Embryonic facial prominence (tissue), 1 donor: ENCODE data around the gene GRIK3.

Experiments used
- DNase-seq: peaks from one replicate; pipeline ENCODE4 v3.0.0-alpha.2; 2016; ENCODE audit errors: extremely low spot score

GRIK3 gene

GRCh38 chr1:36981126-36981525 lies 53.2 kb downstream of the GRIK3 start:
- DNase-seq: no peak

GRCh38 chr1:36977731-36978406 lies 56.4 kb downstream of the GRIK3 start:
- DNase-seq: no peak

- no peak for DNase-seq
Measured at GRCh38 chr1:36975642-36976041, 58.7 kb downstream of the GRIK3 start.

DNA sequence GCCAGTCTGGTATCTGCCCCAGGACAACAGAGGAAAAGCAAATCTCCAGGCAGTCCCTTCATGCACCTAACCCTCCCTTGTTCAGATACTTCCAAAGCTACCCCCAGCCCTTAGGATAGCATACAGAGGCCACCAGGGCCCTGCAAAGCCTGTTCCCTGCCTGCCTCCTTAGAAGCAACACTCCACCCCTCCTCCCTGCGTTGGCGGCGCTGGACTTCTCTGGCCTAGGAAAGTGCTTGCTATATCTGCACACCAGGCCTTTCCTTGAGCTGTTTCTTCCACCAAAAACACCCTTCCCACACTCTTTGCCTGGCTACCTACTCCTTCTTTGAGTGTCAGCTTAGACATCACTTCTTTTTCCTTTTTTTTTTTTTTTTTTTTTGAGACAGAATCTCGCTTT lies 61.3 kb downstream of the GRIK3 start:
- no peak for DNase-seq

- no peak for DNase-seq
Measured at GRCh38 chr1:36971852-36972618, 62.3 kb downstream of the GRIK3 start.

- DNase-seq: no peak
Measured at GRCh38 chr1:36968730-36969129, 65.6 kb downstream of the GRIK3 start.

DNA sequence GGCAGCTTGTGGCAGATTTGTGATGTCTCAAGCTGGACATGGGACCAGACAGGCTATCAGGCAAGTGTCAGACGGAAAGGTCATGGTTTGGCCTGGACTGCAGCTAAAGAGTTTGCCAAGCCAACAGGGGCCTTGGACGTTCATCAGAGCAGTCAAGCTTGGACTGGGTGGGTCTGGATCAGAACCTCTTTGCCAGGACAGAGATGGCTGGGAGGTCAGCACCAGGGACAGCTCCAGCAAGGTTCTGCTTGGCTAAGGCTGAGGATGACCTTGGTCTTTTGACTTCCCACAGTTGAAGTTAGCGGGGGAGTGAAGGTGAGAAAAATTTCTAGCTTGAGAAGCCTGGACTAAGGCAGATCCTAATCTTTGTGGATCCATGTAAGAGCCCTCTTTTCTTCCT lies 68.1 kb downstream of the GRIK3 start:
- no peak for DNase-seq

- DNase-seq: no peak
Measured at GRCh38 chr1:36965275-36966159, 68.8 kb downstream of the GRIK3 start.

- DNase-seq: no peak
Measured at GRCh38 chr1:36964830-36965229, 69.5 kb downstream of the GRIK3 start.

DNA sequence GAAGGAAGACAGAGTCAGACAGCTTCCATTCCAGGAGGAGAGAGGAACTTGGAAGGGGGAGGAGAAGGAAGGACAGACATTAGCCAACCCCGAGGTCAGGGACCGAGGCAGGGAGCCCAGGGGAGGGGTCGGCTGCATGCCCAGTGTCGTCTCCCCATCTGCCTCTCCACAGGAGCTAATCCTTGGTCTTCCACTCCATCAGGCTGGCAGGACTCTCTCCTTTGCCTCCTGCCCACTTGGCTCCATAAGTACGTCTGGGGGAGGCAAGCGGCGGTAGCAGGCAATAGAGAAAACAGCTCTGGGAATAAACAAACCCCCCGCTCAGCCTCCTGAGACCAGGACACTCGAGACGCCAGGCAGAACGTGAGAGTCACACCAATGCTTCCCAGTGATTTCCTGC lies 71.3 kb downstream of the GRIK3 start:
- DNase-seq: no peak

GRCh38 chr1:36961062-36961615 lies 73.2 kb downstream of the GRIK3 start:
- no peak for DNase-seq

GRCh38 chr1:36956570-36956969 lies 77.7 kb downstream of the GRIK3 start:
- no peak for DNase-seq

DNA sequence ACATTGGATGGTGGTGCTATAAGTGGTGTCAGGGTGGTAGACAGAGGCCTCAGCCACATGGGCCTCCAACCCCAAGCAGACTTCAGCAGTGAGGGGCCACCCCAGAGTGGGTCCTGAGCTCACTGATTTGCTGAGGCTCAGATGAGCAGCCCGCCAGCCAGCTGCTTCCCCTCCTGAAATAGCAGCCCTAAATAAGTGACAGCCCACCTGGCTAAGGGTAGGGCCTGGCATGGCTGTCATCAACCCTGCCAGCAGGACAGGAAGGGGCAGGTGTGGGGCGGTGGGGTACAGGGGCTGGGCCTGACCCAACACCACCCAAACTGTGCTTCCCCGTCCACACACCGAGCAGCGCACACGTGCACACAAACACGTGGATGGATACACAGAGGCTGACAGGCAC lies 79.3 kb downstream of the GRIK3 start:
- no peak for DNase-seq

DNA sequence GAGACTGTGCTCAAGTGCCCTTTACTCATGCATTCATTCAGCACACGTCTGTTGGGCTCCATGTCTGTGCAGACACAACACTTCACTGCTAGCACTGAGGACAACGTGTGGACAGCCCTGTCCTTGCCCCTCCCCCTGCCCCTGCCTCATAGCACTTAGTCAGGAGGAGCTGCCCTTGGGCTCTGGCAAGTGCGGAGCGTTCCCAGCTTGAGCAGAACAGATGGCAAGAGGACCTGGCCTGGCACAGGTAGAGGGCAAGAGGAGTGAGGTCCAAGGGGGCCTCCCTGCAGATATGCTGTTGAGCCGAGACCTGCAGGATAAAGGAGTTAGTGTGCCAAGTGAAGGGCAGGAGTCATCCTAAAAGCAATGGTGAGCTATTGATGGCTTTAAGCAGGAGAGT lies 81.3 kb downstream of the GRIK3 start:
- no peak for DNase-seq

DNA sequence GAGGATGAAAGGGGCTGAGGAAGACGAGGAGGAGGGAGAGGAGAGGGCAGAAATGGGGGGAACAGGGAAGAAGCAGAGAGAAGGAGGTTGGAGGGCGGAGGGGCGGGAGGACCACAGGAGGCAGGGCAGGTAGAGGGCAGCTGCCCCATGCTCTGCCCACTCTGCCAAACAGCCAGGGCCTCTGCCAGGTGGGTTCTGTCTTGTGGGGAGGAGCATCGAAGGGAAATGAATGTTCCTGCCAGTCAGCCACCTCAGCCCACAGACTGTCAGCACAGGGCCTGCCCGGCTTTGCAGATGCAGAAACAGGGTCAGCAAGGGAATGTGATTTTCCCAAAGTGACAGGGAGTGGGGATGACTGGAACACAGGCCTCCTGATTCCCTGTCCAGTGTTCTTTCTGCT lies 82.6 kb downstream of the GRIK3 start:
- no peak for DNase-seq

GRCh38 chr1:36951292-36951750 lies 83.0 kb downstream of the GRIK3 start:
- DNase-seq: no peak

DNA sequence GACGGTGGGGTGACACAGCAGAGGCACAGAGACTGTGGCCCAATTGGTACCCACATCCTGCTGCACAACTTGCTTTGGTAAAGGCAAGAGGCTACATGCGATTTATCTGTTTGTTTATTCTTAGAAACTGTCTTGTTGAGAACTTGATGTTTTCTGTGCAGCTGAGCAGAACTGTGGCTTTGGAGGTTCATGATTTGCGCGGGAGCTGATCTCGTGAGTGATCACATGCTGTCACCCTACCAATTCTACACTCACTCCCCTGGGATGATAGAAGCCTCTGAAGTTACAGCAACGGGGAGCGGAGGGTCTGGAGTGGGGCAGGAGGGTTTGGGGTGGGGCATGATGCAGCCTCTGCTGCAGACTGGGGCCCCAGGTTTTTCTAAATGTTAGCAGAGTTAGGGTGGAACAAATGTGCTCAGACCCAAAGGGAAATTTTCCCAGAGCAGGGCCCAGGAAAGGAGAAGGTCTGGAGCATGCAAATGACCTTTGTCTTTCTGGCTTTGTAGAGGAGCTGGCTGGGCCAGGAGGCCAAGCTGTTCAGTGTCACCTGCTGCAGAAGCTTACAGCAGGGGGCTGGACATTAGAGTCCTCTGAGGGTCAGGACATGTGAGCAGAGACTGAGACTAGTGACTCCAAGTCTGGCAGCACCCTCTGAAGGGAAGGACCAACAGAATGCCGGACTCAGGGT lies 83.6 kb downstream of the GRIK3 start:
- DNase-seq: no peak

- no peak for DNase-seq
Measured at GRCh38 chr1:36948606-36949005, 85.7 kb downstream of the GRIK3 start.

DNA sequence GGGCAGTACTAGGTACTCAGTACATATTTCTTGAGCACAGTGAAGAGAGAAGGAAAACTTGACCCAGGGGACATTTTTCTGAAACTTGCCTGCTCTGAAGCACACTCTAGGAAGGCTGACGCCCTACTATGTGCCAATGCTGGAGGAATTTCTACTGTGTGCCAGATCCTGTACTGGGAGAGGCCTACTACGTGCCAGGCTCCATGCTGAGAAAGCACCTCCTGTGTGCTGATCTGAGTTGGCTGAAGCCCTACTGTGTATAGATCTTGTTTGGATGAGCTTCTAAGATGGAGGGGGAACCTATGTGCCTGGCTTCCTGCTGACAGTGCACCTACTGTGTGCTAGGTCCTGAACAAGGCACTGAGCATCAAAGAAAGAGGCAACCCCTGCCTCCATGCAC lies 86.2 kb downstream of the GRIK3 start:
- no peak for DNase-seq

DNA sequence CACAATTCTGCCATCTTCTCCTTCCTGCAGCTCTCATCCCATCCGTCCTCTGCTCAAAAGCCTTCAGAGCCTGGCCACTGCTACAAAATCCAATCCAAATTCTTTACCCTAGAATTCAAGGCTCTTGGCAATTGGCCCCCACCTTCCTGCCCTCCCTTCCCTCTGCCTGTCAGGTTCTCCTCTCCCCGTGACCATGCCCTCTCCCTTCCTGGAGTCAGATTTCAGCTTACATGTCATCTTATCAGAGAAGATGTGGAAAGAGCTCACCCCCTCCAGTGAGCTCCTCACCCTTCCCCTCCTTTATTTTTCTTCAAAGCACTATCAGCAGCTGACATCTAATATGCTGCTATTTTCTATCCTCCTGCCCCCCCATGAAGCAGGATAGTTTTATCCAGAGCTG lies 86.9 kb downstream of the GRIK3 start:
- no peak for DNase-seq

- no peak for DNase-seq
Measured at GRCh38 chr1:36944883-36945282, 89.4 kb downstream of the GRIK3 start.

DNA sequence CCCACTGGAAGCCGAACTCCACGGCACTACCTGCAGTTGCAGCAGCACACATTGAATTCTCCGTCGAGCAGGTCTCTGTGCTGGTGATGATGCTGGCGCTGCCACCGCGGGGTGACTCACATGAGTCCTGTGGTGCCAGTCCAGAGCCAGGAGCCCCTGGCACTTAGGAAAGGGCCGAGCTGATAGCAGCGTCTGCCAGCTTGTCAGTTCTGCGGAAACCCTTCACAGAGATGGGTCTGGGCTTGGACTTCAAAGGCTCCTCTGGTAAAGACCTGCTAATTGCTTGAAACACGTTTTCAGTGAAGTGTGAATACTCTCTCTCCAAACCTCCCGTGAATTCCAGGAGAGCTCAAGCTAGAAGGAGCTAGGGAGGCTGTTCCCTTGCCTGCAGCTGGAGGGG lies 92.2 kb downstream of the GRIK3 start:
- DNase-seq: no peak
